Measurements from ENCODE around the gene PLEKHA4. TPM values are rescaled to one million over a fixed set of nuclear protein-coding genes. Genes with fewer than 3 reads are reported as not detected.
"Not testable (repeated sequence)": the region's sequence is repeated elsewhere in the genome, so short reads cannot be mapped to it uniquely, and the experiment has no call there.

The PLEKHA4 gene
- total RNA-seq, 1 experiment from 2014 or later, result 20.7 TPM

DNA sequence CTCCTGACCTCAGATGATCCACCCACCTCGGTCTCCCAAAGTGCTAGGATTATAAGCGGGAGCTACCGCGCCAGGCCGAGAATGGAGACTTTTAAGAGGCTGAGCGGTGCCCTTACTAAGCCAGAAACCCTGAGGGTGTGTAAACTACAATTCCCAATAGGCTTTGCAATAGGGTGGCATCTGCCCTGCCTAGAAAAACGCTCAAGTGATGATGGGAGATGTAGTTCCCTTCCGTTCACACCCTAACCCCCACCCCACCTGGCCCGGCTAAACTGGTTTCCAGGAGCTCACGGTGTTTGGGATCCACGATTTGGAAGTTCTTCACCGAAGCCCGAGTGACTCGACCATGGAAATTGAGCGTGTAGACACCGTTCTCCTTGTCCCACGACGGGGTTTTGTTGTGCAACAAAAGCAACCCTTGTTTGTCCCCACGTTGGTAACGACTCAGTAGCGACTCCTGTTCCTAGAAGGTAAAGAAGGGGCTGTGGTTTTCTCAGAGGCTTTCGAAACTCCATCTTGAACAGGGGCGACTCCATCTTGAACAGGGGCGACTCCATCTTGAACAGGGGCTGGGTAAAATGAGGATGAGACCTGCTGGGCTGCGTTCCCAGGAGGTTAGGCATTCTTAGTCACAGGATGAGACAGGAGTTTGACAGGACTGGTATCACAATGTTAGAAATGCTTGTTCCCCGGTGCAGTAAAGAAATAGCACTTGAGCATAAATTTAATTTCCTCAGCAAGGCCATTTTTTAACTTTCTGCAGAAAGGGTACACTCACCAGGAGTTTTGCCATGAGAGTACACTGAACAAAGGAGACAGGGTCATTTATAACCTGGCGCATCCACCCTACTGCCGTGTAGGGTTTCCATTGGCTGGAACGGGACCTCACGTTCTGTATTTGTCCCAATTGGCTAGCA, 13.6 kb upstream of the PLEKHA4 start:
- Histone ChIP-seq H3K27ac (ENCODE audit: low read depth, low read length, poor library complexity, severe bottlenecking) (no peak overlapping the region), H3K9me3 (ENCODE audit: low read depth, low read length, poor library complexity, severe bottlenecking) (no peaks in the 10 kb centered on the region), H3K4me1 (ENCODE audit: insufficient read depth, low read length, poor library complexity, severe bottlenecking) (no peaks in the 10 kb centered on the region), H3K36me3 (ENCODE audit: insufficient read depth, low read length, poor library complexity, severe bottlenecking) (no peaks in the 10 kb centered on the region), H3K27me3 (replicated peaks; ENCODE audit: insufficient read depth, low read depth, low read length, poor library complexity) (no peaks in the 10 kb centered on the region), H3K4me3 (ENCODE audit: low read depth, low read length, poor library complexity, severe bottlenecking) (no peak overlapping the region)
- DNase-seq (ENCODE audit: low spot score), result no peak
- no peak for TF ChIP-seq CTCF (conservative IDR thresholded peaks at IDR 0.05; ENCODE audit: low read depth, low read length)
- no peak for TF ChIP-seq EZH2 (IDR thresholded peaks at IDR 0.05; ENCODE audit: borderline replicate concordance, low read depth, low read length, poor library complexity, severe bottlenecking)
- no TSS peak for BruUV-seq (replicated peaks)
- intact Hi-C loops (cut with micrococcal nuclease; ENCODE audit: unreplicated experiment), result no loop called here
- ChIA-PET POLR2A (ENCODE audit: low non-redundant PET) (no interaction called here), CTCF (interaction anchor here (0.5 kb wide), 1 partner anchor 97 kb away, joined by 3 read pairs; no protein-coding TSS in a partner anchor)

DNA sequence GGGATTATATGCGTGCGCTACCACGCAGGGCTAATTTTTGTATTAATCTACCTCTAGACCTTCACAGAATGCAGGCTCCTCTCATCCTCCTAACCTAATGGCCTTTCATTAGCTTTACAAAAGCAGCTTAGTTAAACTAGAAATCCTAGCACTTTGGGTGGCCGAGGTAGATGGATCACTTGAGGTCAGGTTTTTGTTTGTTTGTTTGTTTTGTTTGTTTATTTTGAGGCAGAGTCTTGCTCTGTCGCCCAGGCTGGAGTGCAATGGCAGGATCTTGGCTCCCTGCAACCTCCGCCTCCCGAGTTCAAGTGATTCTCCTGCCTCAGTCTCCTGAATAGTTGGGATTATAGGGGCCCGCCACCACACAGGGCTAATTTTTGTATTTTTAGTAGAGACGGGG, 11.3 kb upstream of the PLEKHA4 start:
- H3K4me3 ChIP-seq (ENCODE audit: low read depth, low read length, poor library complexity, severe bottlenecking); H3K9me3 ChIP-seq (ENCODE audit: low read depth, low read length, poor library complexity, severe bottlenecking); DNase-seq (ENCODE audit: low spot score); BruUV-seq (replicated peaks); H3K27ac ChIP-seq (ENCODE audit: low read depth, low read length, poor library complexity, severe bottlenecking); H3K27me3 ChIP-seq (replicated peaks; ENCODE audit: insufficient read depth, low read depth, low read length, poor library complexity): not testable (repeated sequence)
- intact Hi-C loops (cut with micrococcal nuclease; ENCODE audit: unreplicated experiment), result loop anchor here (10.0 kb wide), 1 partner anchor 85 kb away; the partner anchor contains the start of gene FTL
- ChIA-PET POLR2A (ENCODE audit: low non-redundant PET) (interaction anchor here (0.6 kb wide), 1 partner anchor 9 kb away, joined by 4 read pairs; no protein-coding TSS in a partner anchor), CTCF (interaction anchor here (0.6 kb wide), 1 partner anchor 44 kb away, joined by 4 read pairs; the partner anchor contains the start of gene HSD17B14)
- Histone ChIP-seq H3K36me3 (ENCODE audit: insufficient read depth, low read length, poor library complexity, severe bottlenecking) (peaks cover 16% of the 10 kb centered on the region), H3K4me1 (ENCODE audit: insufficient read depth, low read length, poor library complexity, severe bottlenecking) (peaks cover 13% of the 10 kb centered on the region)

GRCh38 chr19:48879025-48879637, 10.7 kb upstream of the PLEKHA4 start:
- no peak for TF ChIP-seq CTCF (conservative IDR thresholded peaks at IDR 0.05; ENCODE audit: low read depth, low read length)
- no peak for TF ChIP-seq EZH2 (IDR thresholded peaks at IDR 0.05; ENCODE audit: borderline replicate concordance, low read depth, low read length, poor library complexity, severe bottlenecking)
- peaks cover 19% of the 10 kb centered on the region for H3K4me1 ChIP-seq (ENCODE audit: insufficient read depth, low read length, poor library complexity, severe bottlenecking)
- H3K36me3 ChIP-seq (ENCODE audit: insufficient read depth, low read length, poor library complexity, severe bottlenecking), result peaks cover 21% of the 10 kb centered on the region

More at GRCh38 chr19:48879025-48879637, 10.7 kb upstream of the PLEKHA4 start:
- no peaks in the 10 kb centered on the region for H3K27me3 ChIP-seq (replicated peaks; ENCODE audit: insufficient read depth, low read depth, low read length, poor library complexity)
- no peak overlapping the region for H3K4me3 ChIP-seq (ENCODE audit: low read depth, low read length, poor library complexity, severe bottlenecking)
- BruUV-seq (replicated peaks), result no TSS peak
- no peak for DNase-seq (ENCODE audit: low spot score)
- no peak overlapping the region for H3K27ac ChIP-seq (ENCODE audit: low read depth, low read length, poor library complexity, severe bottlenecking)
- no peaks in the 10 kb centered on the region for H3K9me3 ChIP-seq (ENCODE audit: low read depth, low read length, poor library complexity, severe bottlenecking)
- CTCF ChIA-PET, result no interaction called here
- POLR2A ChIA-PET (ENCODE audit: low non-redundant PET), result interaction anchor here (0.6 to 0.7 kb wide), 2 partner anchors 10 to 212 kb away, joined by 4 to 6 read pairs; no protein-coding TSS in a partner anchor
- intact Hi-C loops (cut with micrococcal nuclease; ENCODE audit: unreplicated experiment), result loop anchor here (10.0 kb wide), 1 partner anchor 86 kb away; the partner anchor contains the start of gene FTL
